Measurements from ENCODE around the gene APOBEC3G. TPM values are rescaled to one million over a fixed set of nuclear protein-coding genes. Genes with fewer than 3 reads are reported as not detected.
"Not testable (repeated sequence)": the region's sequence is repeated elsewhere in the genome, so short reads cannot be mapped to it uniquely, and the experiment has no call there.

The APOBEC3G gene
- total and polyA plus RNA-seq, 10 of the 15 experiments (the other 5 are each of a cell fraction or from before 2014, with no cell fraction given): 103 to 232 (median 152) TPM

- FAIRE-seq; H3K4me3 ChIP-seq; DNase-seq (ENCODE audit: low read depth, low spot score); H3K9ac ChIP-seq (ENCODE audit: control insufficient read depth, insufficient read depth, low read length); ATAC-seq; H3K79me2 ChIP-seq (ENCODE audit: control insufficient read depth, insufficient read depth, low read length); intact Hi-C loops (cut with micrococcal nuclease; ENCODE audit: unreplicated experiment); H2AFZ ChIP-seq (ENCODE audit: control insufficient read depth, low read depth, low read length); H3K27ac ChIP-seq (ENCODE audit: control insufficient read depth, insufficient read depth); H3K9me3 ChIP-seq (replicated peaks; ENCODE audit: control insufficient read depth, insufficient read depth, low read length); H3K36me3 ChIP-seq (ENCODE audit: control insufficient read depth in 2 of 2, insufficient read depth in 2 of 2, low read length in 1 of 2); in situ Hi-C loops (cut with MboI); H4K20me1 ChIP-seq (ENCODE audit: control insufficient read depth, insufficient read depth); H3K27me3 ChIP-seq (replicated peaks in 1 of 2; ENCODE audit: control insufficient read depth in 2 of 2, insufficient read depth in 2 of 2, low read length in 1 of 2); BruUV-seq (replicated peaks); H3K4me2 ChIP-seq (ENCODE audit: control insufficient read depth, insufficient read depth); H3K4me1 ChIP-seq (ENCODE audit: control insufficient read depth, insufficient read depth, low read length): not testable (repeated sequence)
- 85% methylated on average over 5 of the region's 7 CpGs for WGBS (ENCODE audit: insufficient coverage, insufficient replicate concordance, low lambda C conversion rate, missing lambda C conversion rate)
- ChIA-PET RAD21 (ENCODE audit: unreplicated experiment) (interaction anchor here (0.6 to 1.2 kb wide), 3 partner anchors 49 to 156 kb away, joined by 3 to 4 read pairs (median 3); no protein-coding TSS in a partner anchor), SMC1A (ENCODE audit: uncharacterized antibody, unreplicated experiment) (interaction anchor here (1.2 to 1.3 kb wide), 2 partner anchors 49 to 71 kb away, joined by 3 read pairs; no protein-coding TSS in a partner anchor), POLR2A (interaction anchor here (0.7 kb wide), 3 partner anchors 36 to 846 kb away, joined by 4 to 6 read pairs (median 4); no protein-coding TSS in a partner anchor), CTCF (interaction anchor here (0.6 to 1.2 kb wide), 4 partner anchors 19 to 122 kb away, joined by 3 to 4 read pairs (median 3); no protein-coding TSS in a partner anchor)
Measured at GRCh38 chr22:39049486-39049885, 27.6 kb upstream of the APOBEC3G start.

GRCh38 chr22:39051844-39052495, 25.1 kb upstream of the APOBEC3G start:
- ATAC-seq; H2AFZ ChIP-seq (ENCODE audit: control insufficient read depth, low read depth, low read length); in situ Hi-C loops (cut with MboI); H3K4me2 ChIP-seq (ENCODE audit: control insufficient read depth, insufficient read depth); intact Hi-C loops (cut with micrococcal nuclease; ENCODE audit: unreplicated experiment); H3K27ac ChIP-seq (ENCODE audit: control insufficient read depth, insufficient read depth); CTCF ChIA-PET; H4K20me1 ChIP-seq (ENCODE audit: control insufficient read depth, insufficient read depth); H3K27me3 ChIP-seq (replicated peaks in 1 of 2; ENCODE audit: control insufficient read depth in 2 of 2, insufficient read depth in 2 of 2, low read length in 1 of 2); H3K36me3 ChIP-seq (ENCODE audit: control insufficient read depth in 2 of 2, insufficient read depth in 2 of 2, low read length in 1 of 2); H3K79me2 ChIP-seq (ENCODE audit: control insufficient read depth, insufficient read depth, low read length); RAD21 ChIA-PET (ENCODE audit: unreplicated experiment); DNase-seq (ENCODE audit: low read depth, low spot score); H3K9ac ChIP-seq (ENCODE audit: control insufficient read depth, insufficient read depth, low read length); H3K4me1 ChIP-seq (ENCODE audit: control insufficient read depth, insufficient read depth, low read length); FAIRE-seq; SMC1A ChIA-PET (ENCODE audit: uncharacterized antibody, unreplicated experiment); H3K9me3 ChIP-seq (replicated peaks; ENCODE audit: control insufficient read depth, insufficient read depth, low read length); H3K4me3 ChIP-seq; BruUV-seq (replicated peaks): not testable (repeated sequence)
- POLR2A ChIA-PET: interaction anchor here (0.8 kb wide), 1 partner anchor 841 kb away, joined by 3 read pairs; no protein-coding TSS in a partner anchor
- WGBS (ENCODE audit: insufficient coverage, insufficient replicate concordance, low lambda C conversion rate, missing lambda C conversion rate): 95% methylated on average over 13 of the region's 18 CpGs
